Smooth muscle cell (in vitro differentiated cells): ENCODE results near the gene NGRN. TPM values are rescaled to one million over a fixed set of nuclear protein-coding genes. Genes with fewer than 3 reads are reported as not detected.

ENCODE experiments used
- DNase-seq: peaks from one replicate; lab custom pipeline; 2025; ENCODE audit not compliant: unreplicated experiment; lab: John Stamatoyannopoulos, UW
- H2AFZ ChIP-seq: fragments of 200-600 bp; sonication (generic); 2 replicates; pipeline ENCODE4 v1.6.0; 2016; ENCODE audit warnings: antibody characterized with exemption, low read depth, mild to moderate bottlenecking
- H3F3A ChIP-seq: fragments of 200-600 bp; sonication (generic); 2 replicates; pipeline ENCODE4 v1.6.0; 2017; ENCODE audit warnings: antibody characterized with exemption, low read depth
- H3K27ac ChIP-seq: fragments of 200-600 bp; sonication (generic); 2 replicates; pipeline ENCODE4 v1.5.1; 2016; ENCODE audit warnings: low read depth, mild to moderate bottlenecking
- H3K27me3 ChIP-seq: fragments of 200-600 bp; sonication (generic); 2 replicates; pipeline ENCODE4 v1.6.1; 2016; ENCODE audit warnings: low read depth, mild to moderate bottlenecking
- H3K36me3 ChIP-seq: fragments of 200-600 bp; sonication (generic); 2 replicates; pipeline ENCODE4 v1.5.1; 2016; ENCODE audit warnings: low read depth
- H3K4me1 ChIP-seq: fragments of 200-600 bp; sonication (generic); 2 replicates; pipeline ENCODE4 v1.5.1; 2016; ENCODE audit warnings: low read depth
- H3K4me2 ChIP-seq: fragments of 200-600 bp; sonication (generic); 2 replicates; pipeline ENCODE4 v1.6.0; 2016; ENCODE audit warnings: mild to moderate bottlenecking
- H3K4me3 ChIP-seq: fragments of 200-600 bp; sonication (generic); 2 replicates; pipeline ENCODE4 v1.5.1; 2016; ENCODE audit warnings: mild to moderate bottlenecking
- H3K79me2 ChIP-seq: fragments of 200-600 bp; sonication (generic); 2 replicates; pipeline ENCODE4 v1.6.0; 2016; ENCODE audit warnings: low read depth, mild to moderate bottlenecking
- H3K9ac ChIP-seq: fragments of 200-600 bp; sonication (generic); 2 replicates; pipeline ENCODE4 v1.6.0; 2016; ENCODE audit warnings: low read depth
- H3K9me3 ChIP-seq: fragments of 200-600 bp; sonication (generic); replicated peaks from 2 replicates; pipeline ENCODE4 v1.5.1; 2016; ENCODE audit warnings: low read depth
- H4K20me1 ChIP-seq: fragments of 200-600 bp; sonication (generic); 2 replicates; pipeline ENCODE4 v1.6.0; 2016; ENCODE audit warnings: low read depth
- CTCF ChIP-seq: fragments of 200-600 bp; sonication (generic); IDR thresholded peaks from 2 replicates; pipeline ENCODE4 v1.5.1; 2017; ENCODE audit warnings: borderline replicate concordance, mild to moderate bottlenecking, antibody characterized with exemption; ENCODE audit not compliant: insufficient read depth, poor library complexity, severe bottlenecking
- WGBS: methylation state at CpG from one replicate; pipeline ENCODE4 v1.1.7; 2016; ENCODE audit warnings: low lambda C conversion rate; 5-methylcytosine and 5-hydroxymethylcytosine counted together
- polyA plus RNA-seq: library from polyadenylated mRNA; unstranded; fragments of >200 nt; fragmentation: Nextera tagmentation; extraction: Ambion mirVana; gene quantifications from 2 replicates; pipeline ENCODE4 v1.2.1, GENCODE V29; 2016
- total RNA-seq: library from RNA; depleted of rRNA; stranded (reverse); fragments of >200 nt; gene quantifications from 2 replicates; pipeline ENCODE4 v1.2.3, GENCODE V29; 2014

The NGRN gene
- total and polyA plus RNA-seq, 2 experiments from 2014 or later: 54.8 to 71.5 TPM

GRCh38 chr15:90221246-90221900, 44.1 kb upstream of the NGRN start:
- DNase-seq: peak; percentile 14

GRCh38 chr15:90222547-90222946, 42.9 kb upstream of the NGRN start:
- no peaks in the 10 kb centered on the region for H3K4me1 ChIP-seq
- no peak overlapping the region for H2AFZ ChIP-seq
- H4K20me1 ChIP-seq: peaks cover 10% of the 10 kb centered on the region
- H3K36me3 ChIP-seq: no peaks in the 10 kb centered on the region
- no peak overlapping the region for H3K9ac ChIP-seq
- H3K9me3 ChIP-seq: no peaks in the 10 kb centered on the region
- TF ChIP-seq CTCF: no peak
- no peaks in the 10 kb centered on the region for H3F3A ChIP-seq
- WGBS: 90% methylated on average over 2 of the region's 2 CpGs
- DNase-seq: no peak
- H3K27ac ChIP-seq: no peak overlapping the region
- H3K4me2 ChIP-seq: no peak overlapping the region
- no peaks in the 10 kb centered on the region for H3K27me3 ChIP-seq
- no peak overlapping the region for H3K4me3 ChIP-seq
- H3K79me2 ChIP-seq: peaks cover 9% of the 10 kb centered on the region

More at GRCh38 chr15:90221246-90221900, 44.1 kb upstream of the NGRN start:
- H2AFZ ChIP-seq: no peak overlapping the region
- H3K79me2 ChIP-seq: peaks cover 9% of the 10 kb centered on the region
- H3K4me3 ChIP-seq: no peak overlapping the region
- no peak overlapping the region for H3K4me2 ChIP-seq
- H3K27me3 ChIP-seq: no peaks in the 10 kb centered on the region
- WGBS: 48% methylated on average over 14 of the region's 14 CpGs
- peaks cover 17% of the 10 kb centered on the region for H4K20me1 ChIP-seq
- H3K4me1 ChIP-seq: no peaks in the 10 kb centered on the region
- peak; percentile 57 for TF ChIP-seq CTCF
- H3K36me3 ChIP-seq: no peaks in the 10 kb centered on the region
- no peaks in the 10 kb centered on the region for H3K9me3 ChIP-seq
- no peak overlapping the region for H3K27ac ChIP-seq
- no peaks in the 10 kb centered on the region for H3F3A ChIP-seq
- H3K9ac ChIP-seq: no peak overlapping the region

- no peaks in the 10 kb centered on the region for H3K4me1 ChIP-seq
- H4K20me1 ChIP-seq: peaks cover 9% of the 10 kb centered on the region
- no peak for DNase-seq
- no peak overlapping the region for H3K9ac ChIP-seq
- no peak for TF ChIP-seq CTCF
- H3K9me3 ChIP-seq: no peaks in the 10 kb centered on the region
- H3K4me3 ChIP-seq: no peak overlapping the region
- peaks cover 3% of the 10 kb centered on the region for H3K79me2 ChIP-seq
- H2AFZ ChIP-seq: no peak overlapping the region
- H3F3A ChIP-seq: no peaks in the 10 kb centered on the region
- H3K4me2 ChIP-seq: no peak overlapping the region
- no peaks in the 10 kb centered on the region for H3K36me3 ChIP-seq
- H3K27ac ChIP-seq: no peak overlapping the region
- H3K27me3 ChIP-seq: no peaks in the 10 kb centered on the region
- 98% methylated on average over 22 of the region's 22 CpGs for WGBS
Measured at GRCh38 chr15:90223441-90224165, 41.9 kb upstream of the NGRN start.
